ENCODE data around the gene DGKQ.

Gene DGKQ

GRCh38 chr4:964346-965025, 8.9 kb downstream of the DGKQ start:
- no peak for DNase-seq (ENCODE audit: extremely low spot score)
- TF ChIP-seq CTCF (IDR thresholded peaks at IDR 0.05; ENCODE audit: control extremely low read depth, extremely low read depth, low read depth, missing control alignments): no peak
- ChIA-PET CTCF (interaction anchor here (1.7 kb wide), 1 partner anchor 22 kb away, joined by 3 read pairs; no protein-coding TSS in a partner anchor), POLR2A (interaction anchor here (0.5 kb wide), 1 partner anchor 417 kb away, joined by 7 read pairs; no protein-coding TSS in a partner anchor)

DNA sequence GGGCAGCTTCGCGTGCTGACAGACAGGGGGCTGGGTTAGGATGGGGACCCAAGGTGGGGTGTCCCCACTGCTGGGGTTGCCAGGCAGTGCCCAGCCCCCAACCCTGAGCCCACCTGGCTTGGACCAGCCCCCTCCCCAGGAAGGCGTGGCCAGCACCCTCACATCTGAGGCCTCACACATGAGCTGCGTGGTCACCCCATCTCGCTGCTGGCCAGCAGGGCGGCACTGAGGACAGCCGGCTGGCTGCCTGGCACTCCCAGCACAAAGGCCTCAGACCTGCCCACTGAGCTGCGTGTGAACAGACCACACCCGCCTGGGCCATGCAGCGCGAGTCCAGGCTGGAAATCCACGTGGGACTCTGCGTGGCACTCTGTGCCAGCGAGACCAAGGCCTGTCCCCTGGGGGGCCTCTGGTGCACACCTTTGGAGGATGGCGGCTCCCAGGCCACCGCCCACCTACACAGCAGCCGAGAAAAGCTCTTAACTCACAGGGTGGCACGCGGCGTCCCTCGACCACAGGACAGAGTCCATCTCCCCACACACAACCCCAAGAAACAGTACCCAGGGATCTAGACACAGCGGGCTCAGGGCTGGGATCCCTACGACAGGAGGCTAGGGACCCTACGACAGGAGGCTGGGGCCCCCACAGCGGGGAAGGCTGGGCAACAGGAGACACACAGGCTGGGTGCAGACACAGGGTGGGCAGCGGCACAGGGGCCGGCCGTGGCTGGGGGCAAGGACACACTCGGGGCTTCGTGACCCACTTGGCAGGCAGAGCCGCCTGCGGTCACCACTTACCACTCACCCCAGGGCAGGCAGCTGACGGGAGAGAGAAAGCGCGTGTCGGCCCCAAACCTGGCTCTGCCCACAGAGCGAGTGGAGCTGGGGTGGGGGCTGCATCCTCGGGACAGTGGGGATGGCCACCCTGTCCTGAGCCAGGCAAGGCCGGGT, 9.8 kb downstream of the DGKQ start:
- ChIA-PET CTCF (interaction anchor here (1.1 to 1.7 kb wide), 2 partner anchors 22 to 23 kb away, joined by 3 read pairs; no protein-coding TSS in a partner anchor), POLR2A (no interaction called here)
- DNase-seq (ENCODE audit: extremely low spot score): no peak
- TF ChIP-seq CTCF (IDR thresholded peaks at IDR 0.05; ENCODE audit: control extremely low read depth, extremely low read depth, low read depth, missing control alignments): no peak

DNA sequence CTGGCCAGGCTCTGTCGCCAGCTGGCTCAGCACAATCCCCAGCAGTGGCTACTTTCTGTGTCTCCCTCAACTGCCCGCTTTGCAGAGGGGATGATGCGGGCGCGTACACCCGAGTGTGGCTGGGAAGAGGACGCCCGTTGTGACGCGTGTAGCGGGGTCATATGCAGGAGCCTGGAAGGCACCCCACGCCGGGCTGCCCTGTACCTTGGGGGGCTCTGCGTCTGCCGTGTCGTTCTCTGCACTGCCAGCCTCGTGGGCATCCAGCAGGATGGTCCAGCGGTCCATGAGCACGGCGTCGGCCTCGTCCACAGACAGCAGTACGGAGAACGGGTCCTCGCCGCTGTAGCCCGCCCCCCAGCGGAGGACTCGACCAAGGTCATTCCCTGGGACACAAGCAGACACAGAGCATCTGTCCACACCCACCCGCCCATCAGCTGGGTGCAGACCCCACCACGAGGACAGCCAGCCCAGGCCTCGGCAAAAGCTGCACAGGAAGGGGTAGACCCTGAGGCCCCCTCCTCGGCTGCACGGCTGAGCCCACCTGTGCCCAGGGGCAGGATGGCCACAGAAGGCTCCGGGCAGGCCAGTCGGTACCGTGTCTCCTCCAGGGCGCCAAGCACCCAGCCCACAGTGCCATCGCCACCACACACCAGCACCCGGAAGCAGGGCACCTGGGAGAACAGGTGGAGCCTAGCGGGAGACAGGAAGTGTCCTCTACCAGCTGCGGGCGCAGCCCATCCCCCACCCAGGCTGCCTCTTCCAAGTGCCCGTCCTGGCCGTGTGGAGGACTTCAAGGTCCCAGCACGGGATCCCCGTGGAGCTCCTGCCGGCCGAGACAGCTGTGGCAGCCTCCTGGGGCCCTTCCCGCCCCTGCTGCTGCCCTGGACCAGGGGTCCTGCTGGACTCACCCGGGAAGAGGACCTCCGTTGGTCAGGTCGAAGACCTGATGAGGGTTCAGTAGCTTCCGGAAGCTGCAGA, 10.8 kb downstream of the DGKQ start:
- DNase-seq (ENCODE audit: extremely low spot score): no peak
- ChIA-PET CTCF (interaction anchor here (1.1 kb wide), 1 partner anchor 22 kb away, joined by 3 read pairs; no protein-coding TSS in a partner anchor), POLR2A (no interaction called here)
- TF ChIP-seq CTCF (IDR thresholded peaks at IDR 0.05; ENCODE audit: control extremely low read depth, extremely low read depth, low read depth, missing control alignments): no peak

GRCh38 chr4:961351-962230, 11.8 kb downstream of the DGKQ start:
- TF ChIP-seq CTCF (IDR thresholded peaks at IDR 0.05; ENCODE audit: control extremely low read depth, extremely low read depth, low read depth, missing control alignments): no peak
- POLR2A ChIA-PET: no interaction called here
- DNase-seq (ENCODE audit: extremely low spot score): no peak
- CTCF ChIA-PET: no interaction called here

- CTCF ChIA-PET: no interaction called here
- TF ChIP-seq CTCF (IDR thresholded peaks at IDR 0.05; ENCODE audit: control extremely low read depth, extremely low read depth, low read depth, missing control alignments): no peak
- DNase-seq (ENCODE audit: extremely low spot score): no peak
- POLR2A ChIA-PET: no interaction called here
Measured at GRCh38 chr4:960636-961350, 12.6 kb downstream of the DGKQ start.
